ENCODE results near the gene DDX31. TPM values are rescaled to one million over a fixed set of nuclear protein-coding genes. Genes with fewer than 3 reads are reported as not detected.

The DDX31 gene
- total RNA-seq, 1 donor from 2014 or later = 17.4 TPM

- H3K9me3 ChIP-seq = no peaks in the 10 kb centered on the region
- peaks cover 12% of the 10 kb centered on the region for H3K36me3 ChIP-seq
- H3K4me1 ChIP-seq = peaks cover 4% of the 10 kb centered on the region
- ATAC-seq (no peak), DNase-seq (no peak)
- intact Hi-C loops (cut with DNase I) = no loop called here
- peaks cover 73% of the 10 kb centered on the region for H3K27me3 ChIP-seq
- no peak overlapping the region for H3K27ac ChIP-seq
- TF ChIP-seq CTCF (IDR thresholded peaks at IDR 0.05) = no peak
- no peak overlapping the region for H3K4me3 ChIP-seq
Measured at GRCh38 chr9:132590318-132591182, 79.2 kb downstream of the DDX31 start.

GRCh38 chr9:132590037-132590317 is 79.8 kb downstream of the DDX31 start:
- H3K9me3 ChIP-seq = no peaks in the 10 kb centered on the region
- peaks cover 10% of the 10 kb centered on the region for H3K36me3 ChIP-seq
- DNase-seq = no peak
- H3K4me3 ChIP-seq = no peak overlapping the region
- H3K27ac ChIP-seq = no peak overlapping the region
- ATAC-seq = no peak
- no peak for TF ChIP-seq CTCF (IDR thresholded peaks at IDR 0.05)
- H3K27me3 ChIP-seq = peaks cover 79% of the 10 kb centered on the region
- intact Hi-C loops (cut with DNase I) = no loop called here
- H3K4me1 ChIP-seq = peaks cover 4% of the 10 kb centered on the region

GRCh38 chr9:132589148-132590036 is 80.4 kb downstream of the DDX31 start:
- Histone ChIP-seq H3K9me3 (no peaks in the 10 kb centered on the region), H3K27me3 (peaks cover 85% of the 10 kb centered on the region), H3K4me3 (no peak overlapping the region), H3K4me1 (peaks cover 4% of the 10 kb centered on the region), H3K27ac (no peak overlapping the region), H3K36me3 (peaks cover 5% of the 10 kb centered on the region)
- intact Hi-C loops (cut with DNase I) = no loop called here
- no peak for ATAC-seq
- TF ChIP-seq CTCF (IDR thresholded peaks at IDR 0.05) = no peak
- DNase-seq = no peak

GRCh38 chr9:132588501-132589147 is 81.2 kb downstream of the DDX31 start:
- DNase-seq (no peak), ATAC-seq (no peak)
- Histone ChIP-seq H3K27me3 (peaks cover 93% of the 10 kb centered on the region), H3K36me3 (no peaks in the 10 kb centered on the region), H3K4me3 (no peak overlapping the region), H3K27ac (no peak overlapping the region), H3K4me1 (peaks cover 4% of the 10 kb centered on the region), H3K9me3 (no peaks in the 10 kb centered on the region)
- intact Hi-C loops (cut with DNase I) = no loop called here
- TF ChIP-seq CTCF (IDR thresholded peaks at IDR 0.05) = no peak

- no peaks in the 10 kb centered on the region for H3K36me3 ChIP-seq
- no peak overlapping the region for H3K27ac ChIP-seq
- H3K27me3 ChIP-seq = peaks cover 98% of the 10 kb centered on the region
- no peak for TF ChIP-seq CTCF (IDR thresholded peaks at IDR 0.05)
- H3K4me1 ChIP-seq = peaks cover 4% of the 10 kb centered on the region
- no peak for DNase-seq
- no peaks in the 10 kb centered on the region for H3K9me3 ChIP-seq
- H3K4me3 ChIP-seq = no peak overlapping the region
- no peak for ATAC-seq
- intact Hi-C loops (cut with DNase I) = no loop called here
Measured at GRCh38 chr9:132588098-132588497, 81.7 kb downstream of the DDX31 start.
